WTC11 (cell line): ENCODE measurements around the gene LCNL1. TPM values are rescaled to one million over a fixed set of nuclear protein-coding genes. Genes with fewer than 3 reads are reported as not detected.

Experiments used
- ATAC-seq: fragments of 200-7000 bp; cut with Tn5 transposase; 2 replicates; pipeline ENCODE4 v1.10.0; 2021; ENCODE audit warnings: mild to moderate bottlenecking, moderate library complexity
- CTCF ChIA-PET: fragments of 300-600 bp; sonication (Branson Sonifier 250); formaldehyde crosslinking; loops from one replicate; lab custom pipeline; 2021; ENCODE audit warnings: antibody characterized with exemption; lab: Charles Lee
- POLR2A ChIA-PET: fragments of 350-600 bp; sonication (Branson Sonifier 250); formaldehyde crosslinking; loops from one replicate; lab custom pipeline; 2021; ENCODE audit warnings: antibody characterized with exemption; lab: Charles Lee
- DNase-seq: peaks from one replicate; pipeline ENCODE4 v3.0.0; 2021; ENCODE audit warnings: low spot score
- H3K27ac Mint-ChIP-seq: 2 replicates; pipeline ENCODE4 v1.8.0; 2021; ENCODE audit warnings: mixed read lengths
- H3K27me3 Mint-ChIP-seq: 2 replicates; pipeline ENCODE4 v1.8.0; 2021; ENCODE audit warnings: low read depth, mild to moderate bottlenecking, moderate library complexity, mixed read lengths
- H3K36me3 Mint-ChIP-seq: 2 replicates; pipeline ENCODE4 v1.8.0; 2021; ENCODE audit warnings: mixed read lengths
- H3K4me1 Mint-ChIP-seq: 2 replicates; pipeline ENCODE4 v1.8.0; 2022; ENCODE audit warnings: mixed read lengths
- H3K4me3 Mint-ChIP-seq: 2 replicates; pipeline ENCODE4 v1.8.0; 2021; ENCODE audit warnings: mild to moderate bottlenecking, moderate library complexity, mixed read lengths
- H3K9me3 Mint-ChIP-seq: 2 replicates; pipeline ENCODE4 v1.8.0; 2021; ENCODE audit warnings: mixed read lengths
- ATF1 ChIP-seq: sonication (generic); formaldehyde crosslinking; IDR thresholded peaks from 2 replicates; pipeline ENCODE4 v1.8.1; 2023; ENCODE audit warnings: mild to moderate bottlenecking, moderate library complexity, missing genetic modification reagents
- CBFB ChIP-seq: sonication (generic); formaldehyde crosslinking; IDR thresholded peaks from 2 replicates; pipeline ENCODE4 v1.8.1; 2022; ENCODE audit warnings: mild to moderate bottlenecking, low read depth, missing genetic modification reagents
- CREB1 ChIP-seq: sonication (generic); formaldehyde crosslinking; IDR thresholded peaks from 2 replicates; pipeline ENCODE4 v1.8.0; 2023; ENCODE audit warnings: mild to moderate bottlenecking, missing genetic modification reagents
- EMX1 ChIP-seq: fragments of 250-450 bp; sonication (Bioruptor Pico); IDR thresholded peaks from 2 replicates; pipeline ENCODE4 v1.8.0; 2021; ENCODE audit warnings: mild to moderate bottlenecking
- FOXK1 ChIP-seq: sonication (generic); formaldehyde crosslinking; IDR thresholded peaks from 2 replicates; pipeline ENCODE4 v1.8.0; 2022; ENCODE audit warnings: mild to moderate bottlenecking, moderate library complexity, missing genetic modification reagents
- NFYB ChIP-seq: sonication (generic); formaldehyde crosslinking; conservative IDR thresholded peaks from 2 replicates; pipeline ENCODE4 v1.8.0; 2022; ENCODE audit warnings: low read depth, missing genetic modification reagents
- NR1H2 ChIP-seq: sonication (generic); formaldehyde crosslinking; IDR thresholded peaks from 2 replicates; pipeline ENCODE4 v1.9.0; 2021; ENCODE audit warnings: mild to moderate bottlenecking, moderate library complexity, missing genetic modification reagents
- NR3C1 ChIP-seq: sonication (generic); formaldehyde crosslinking; conservative IDR thresholded peaks from 2 replicates; pipeline ENCODE4 v1.8.1; 2023; ENCODE audit warnings: low read depth, mild to moderate bottlenecking, missing genetic modification reagents
- TEAD1 ChIP-seq: sonication (generic); formaldehyde crosslinking; IDR thresholded peaks from 2 replicates; pipeline ENCODE4 v1.8.0; 2022; ENCODE audit warnings: mild to moderate bottlenecking, missing genetic modification reagents
- ZNF138 ChIP-seq: sonication (generic); formaldehyde crosslinking; conservative IDR thresholded peaks from 2 replicates; pipeline ENCODE4 v1.8.1; 2022; ENCODE audit warnings: mild to moderate bottlenecking, moderate library complexity, missing genetic modification reagents
- ZNF263 ChIP-seq: sonication (generic); formaldehyde crosslinking; IDR thresholded peaks from 2 replicates; pipeline ENCODE4 v1.8.1; 2022; ENCODE audit warnings: low read depth, mild to moderate bottlenecking, moderate library complexity, missing genetic modification reagents
- ZNF317 ChIP-seq: sonication (generic); formaldehyde crosslinking; IDR thresholded peaks from 2 replicates; pipeline ENCODE4 v1.8.1; 2023; ENCODE audit warnings: low read depth, mild to moderate bottlenecking, moderate library complexity, missing genetic modification reagents, borderline replicate concordance
- total RNA-seq: library from RNA; stranded (reverse); gene quantifications from 3 replicates; pipeline ENCODE4 v1.2.3, GENCODE V29; 2021
- TF ChIP-seq, protein P1 (sequence below): sonication (generic); formaldehyde crosslinking; IDR thresholded peaks from 2 replicates; pipeline ENCODE4 v1.8.1; 2022; ENCODE audit warnings: mild to moderate bottlenecking, missing genetic modification reagents, moderate library complexity, borderline replicate concordance
- TF ChIP-seq, protein P2 (sequence below): sonication (generic); formaldehyde crosslinking; IDR thresholded peaks from 2 replicates; pipeline ENCODE4 v1.8.1; 2022; ENCODE audit warnings: missing genetic modification reagents, borderline replicate concordance
- TF ChIP-seq, protein P3 (sequence below): sonication (generic); formaldehyde crosslinking; IDR thresholded peaks from 2 replicates; pipeline ENCODE4 v1.8.1; 2023; ENCODE audit warnings: mild to moderate bottlenecking, missing genetic modification reagents
- TF ChIP-seq, protein P4 (sequence below): sonication (generic); formaldehyde crosslinking; IDR thresholded peaks from 2 replicates; pipeline ENCODE4 v1.8.1; 2023; ENCODE audit warnings: mild to moderate bottlenecking, missing genetic modification reagents, moderate library complexity
- TF ChIP-seq, protein P5 (sequence below): sonication (generic); formaldehyde crosslinking; IDR thresholded peaks from 2 replicates; pipeline ENCODE4 v1.8.0; 2022; ENCODE audit warnings: mild to moderate bottlenecking, missing genetic modification reagents
- TF ChIP-seq, protein P6 (sequence below): sonication (generic); formaldehyde crosslinking; IDR thresholded peaks from 2 replicates; pipeline ENCODE4 v1.8.1; 2023; ENCODE audit warnings: mild to moderate bottlenecking, moderate library complexity, missing genetic modification reagents
- TF ChIP-seq, protein P7 (sequence below): sonication (generic); formaldehyde crosslinking; IDR thresholded peaks from 2 replicates; pipeline ENCODE4 v1.8.0; 2022; ENCODE audit warnings: mild to moderate bottlenecking, missing genetic modification reagents
- TF ChIP-seq, protein P8 (sequence below): sonication (generic); formaldehyde crosslinking; IDR thresholded peaks from 2 replicates; pipeline ENCODE4 v1.8.0; 2022; ENCODE audit warnings: mild to moderate bottlenecking, missing genetic modification reagents
- TF ChIP-seq, protein P9 (sequence below): sonication (generic); formaldehyde crosslinking; IDR thresholded peaks from 2 replicates; pipeline ENCODE4 v1.8.0; 2023; ENCODE audit warnings: missing genetic modification reagents
- TF ChIP-seq, protein P10 (sequence below): fragments of 250-450 bp; sonication (Bioruptor Pico); conservative IDR thresholded peaks from 2 replicates; pipeline ENCODE4 v1.9.0; 2021; ENCODE audit warnings: mild to moderate bottlenecking

LCNL1 gene
- total RNA-seq, 1 experiment from 2014 or later, result 0.50 TPM

DNA sequence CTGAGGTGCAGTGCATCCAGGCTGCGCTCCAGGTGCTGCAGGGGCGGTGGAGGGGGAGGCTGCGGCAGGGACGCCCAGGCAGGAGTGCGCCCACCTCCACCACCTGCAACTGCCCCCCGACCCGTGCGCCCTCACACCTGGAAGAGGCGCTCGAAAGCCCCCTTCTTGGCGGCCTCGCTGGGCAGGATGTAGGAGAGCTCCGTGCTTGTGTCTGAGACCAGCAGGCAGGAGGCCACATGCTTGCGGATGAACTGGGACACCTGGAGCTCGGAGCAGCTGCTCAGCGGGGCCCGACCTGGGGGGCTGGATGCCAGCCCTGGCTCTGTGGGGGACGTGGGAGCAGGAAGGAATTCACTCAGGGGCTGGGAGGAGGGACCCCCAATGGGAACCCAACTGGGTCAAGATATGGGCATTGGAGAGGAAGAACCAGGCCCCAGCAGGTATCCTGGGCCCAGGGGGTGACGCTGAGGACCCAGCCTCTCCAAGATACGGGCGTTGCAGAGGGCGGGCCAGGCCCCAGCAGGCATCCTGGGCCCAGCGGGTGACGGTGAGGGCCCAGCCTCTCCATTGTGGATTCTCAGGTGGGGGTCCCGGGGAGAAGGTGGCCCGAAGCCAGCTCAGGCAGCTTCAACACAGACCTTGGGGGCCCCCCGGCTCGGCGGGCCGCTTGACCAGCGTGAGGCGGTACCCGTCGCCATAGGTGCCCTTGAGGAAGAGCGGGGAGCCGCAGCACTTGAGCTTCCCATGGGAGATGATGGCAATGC lies 32.2 kb downstream of the LCNL1 start (continued):
- TF ChIP-seq NFYB, result no peak
- no peak for TF ChIP-seq NR1H2
- TF ChIP-seq, protein P1, sequence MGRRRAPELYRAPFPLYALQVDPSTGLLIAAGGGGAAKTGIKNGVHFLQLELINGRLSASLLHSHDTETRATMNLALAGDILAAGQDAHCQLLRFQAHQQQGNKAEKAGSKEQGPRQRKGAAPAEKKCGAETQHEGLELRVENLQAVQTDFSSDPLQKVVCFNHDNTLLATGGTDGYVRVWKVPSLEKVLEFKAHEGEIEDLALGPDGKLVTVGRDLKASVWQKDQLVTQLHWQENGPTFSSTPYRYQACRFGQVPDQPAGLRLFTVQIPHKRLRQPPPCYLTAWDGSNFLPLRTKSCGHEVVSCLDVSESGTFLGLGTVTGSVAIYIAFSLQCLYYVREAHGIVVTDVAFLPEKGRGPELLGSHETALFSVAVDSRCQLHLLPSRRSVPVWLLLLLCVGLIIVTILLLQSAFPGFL (CRISPR knock-in tag), result no peak
- no peak for TF ChIP-seq ZNF263 (CRISPR knock-in tag)
- TF ChIP-seq, protein P2, sequence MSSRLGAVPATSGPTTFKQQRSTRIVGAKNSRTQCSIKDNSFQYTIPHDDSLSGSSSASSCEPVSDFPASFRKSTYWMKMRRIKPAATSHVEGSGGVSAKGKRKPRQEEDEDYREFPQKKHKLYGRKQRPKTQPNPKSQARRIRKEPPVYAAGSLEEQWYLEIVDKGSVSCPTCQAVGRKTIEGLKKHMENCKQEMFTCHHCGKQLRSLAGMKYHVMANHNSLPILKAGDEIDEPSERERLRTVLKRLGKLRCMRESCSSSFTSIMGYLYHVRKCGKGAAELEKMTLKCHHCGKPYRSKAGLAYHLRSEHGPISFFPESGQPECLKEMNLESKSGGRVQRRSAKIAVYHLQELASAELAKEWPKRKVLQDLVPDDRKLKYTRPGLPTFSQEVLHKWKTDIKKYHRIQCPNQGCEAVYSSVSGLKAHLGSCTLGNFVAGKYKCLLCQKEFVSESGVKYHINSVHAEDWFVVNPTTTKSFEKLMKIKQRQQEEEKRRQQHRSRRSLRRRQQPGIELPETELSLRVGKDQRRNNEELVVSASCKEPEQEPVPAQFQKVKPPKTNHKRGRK (CRISPR knock-in tag), result no peak
- no peak for TF ChIP-seq CBFB (CRISPR knock-in tag)
- no peak for TF ChIP-seq ZNF317 (CRISPR knock-in tag)
- no peak for TF ChIP-seq ATF1 (CRISPR knock-in tag)
- TF ChIP-seq, protein P3, sequence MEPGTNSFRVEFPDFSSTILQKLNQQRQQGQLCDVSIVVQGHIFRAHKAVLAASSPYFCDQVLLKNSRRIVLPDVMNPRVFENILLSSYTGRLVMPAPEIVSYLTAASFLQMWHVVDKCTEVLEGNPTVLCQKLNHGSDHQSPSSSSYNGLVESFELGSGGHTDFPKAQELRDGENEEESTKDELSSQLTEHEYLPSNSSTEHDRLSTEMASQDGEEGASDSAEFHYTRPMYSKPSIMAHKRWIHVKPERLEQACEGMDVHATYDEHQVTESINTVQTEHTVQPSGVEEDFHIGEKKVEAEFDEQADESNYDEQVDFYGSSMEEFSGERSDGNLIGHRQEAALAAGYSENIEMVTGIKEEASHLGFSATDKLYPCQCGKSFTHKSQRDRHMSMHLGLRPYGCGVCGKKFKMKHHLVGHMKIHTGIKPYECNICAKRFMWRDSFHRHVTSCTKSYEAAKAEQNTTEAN, result no peak

DNA sequence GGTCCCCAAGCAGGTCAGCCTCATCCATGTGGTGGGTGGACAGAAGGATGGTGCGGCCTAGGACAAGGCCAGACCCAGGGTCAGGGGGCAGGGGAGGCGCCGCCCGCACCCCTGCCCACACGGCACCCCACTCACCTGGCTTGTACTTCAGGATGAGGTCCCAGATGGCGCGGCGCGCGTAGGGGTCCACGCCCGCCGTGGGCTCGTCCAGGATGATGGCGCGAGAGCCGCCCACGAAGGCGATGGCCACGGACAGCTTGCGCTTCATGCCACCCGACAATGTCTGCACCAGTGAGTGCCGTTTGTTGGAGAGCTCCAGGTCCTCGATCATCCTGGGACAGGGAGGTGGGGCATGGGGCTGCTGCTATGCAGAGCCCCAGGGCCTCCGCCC lies 32.7 kb downstream of the LCNL1 start:
- H3K27ac Mint-ChIP-seq, result no peak overlapping the region
- H3K36me3 Mint-ChIP-seq, result peaks cover 9% of the 10 kb centered on the region
- no peak for DNase-seq
- H3K27me3 Mint-ChIP-seq, result no peaks in the 10 kb centered on the region
- no peaks in the 10 kb centered on the region for H3K4me1 Mint-ChIP-seq
- CTCF ChIA-PET, result interaction anchor here (1.0 kb wide), 1 partner anchor 14 kb away, joined by 6 read pairs; no protein-coding TSS in a partner anchor
- no peak overlapping the region for H3K4me3 Mint-ChIP-seq
- POLR2A ChIA-PET, result no interaction called here
- no peaks in the 10 kb centered on the region for H3K9me3 Mint-ChIP-seq
- no peak for ATAC-seq
- TF ChIP-seq, protein P4, sequence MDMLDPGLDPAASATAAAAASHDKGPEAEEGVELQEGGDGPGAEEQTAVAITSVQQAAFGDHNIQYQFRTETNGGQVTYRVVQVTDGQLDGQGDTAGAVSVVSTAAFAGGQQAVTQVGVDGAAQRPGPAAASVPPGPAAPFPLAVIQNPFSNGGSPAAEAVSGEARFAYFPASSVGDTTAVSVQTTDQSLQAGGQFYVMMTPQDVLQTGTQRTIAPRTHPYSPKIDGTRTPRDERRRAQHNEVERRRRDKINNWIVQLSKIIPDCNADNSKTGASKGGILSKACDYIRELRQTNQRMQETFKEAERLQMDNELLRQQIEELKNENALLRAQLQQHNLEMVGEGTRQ (CRISPR knock-in tag), result no peak
- TF ChIP-seq NR3C1 (CRISPR knock-in tag), result no peak
- no peak for TF ChIP-seq FOXK1 (CRISPR knock-in tag)
- TF ChIP-seq TEAD1 (CRISPR knock-in tag), result no peak
- TF ChIP-seq, protein P5, sequence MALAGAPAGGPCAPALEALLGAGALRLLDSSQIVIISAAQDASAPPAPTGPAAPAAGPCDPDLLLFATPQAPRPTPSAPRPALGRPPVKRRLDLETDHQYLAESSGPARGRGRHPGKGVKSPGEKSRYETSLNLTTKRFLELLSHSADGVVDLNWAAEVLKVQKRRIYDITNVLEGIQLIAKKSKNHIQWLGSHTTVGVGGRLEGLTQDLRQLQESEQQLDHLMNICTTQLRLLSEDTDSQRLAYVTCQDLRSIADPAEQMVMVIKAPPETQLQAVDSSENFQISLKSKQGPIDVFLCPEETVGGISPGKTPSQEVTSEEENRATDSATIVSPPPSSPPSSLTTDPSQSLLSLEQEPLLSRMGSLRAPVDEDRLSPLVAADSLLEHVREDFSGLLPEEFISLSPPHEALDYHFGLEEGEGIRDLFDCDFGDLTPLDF, result no peak
- TF ChIP-seq ZNF138 (CRISPR knock-in tag), result no peak
- TF ChIP-seq, protein P6, sequence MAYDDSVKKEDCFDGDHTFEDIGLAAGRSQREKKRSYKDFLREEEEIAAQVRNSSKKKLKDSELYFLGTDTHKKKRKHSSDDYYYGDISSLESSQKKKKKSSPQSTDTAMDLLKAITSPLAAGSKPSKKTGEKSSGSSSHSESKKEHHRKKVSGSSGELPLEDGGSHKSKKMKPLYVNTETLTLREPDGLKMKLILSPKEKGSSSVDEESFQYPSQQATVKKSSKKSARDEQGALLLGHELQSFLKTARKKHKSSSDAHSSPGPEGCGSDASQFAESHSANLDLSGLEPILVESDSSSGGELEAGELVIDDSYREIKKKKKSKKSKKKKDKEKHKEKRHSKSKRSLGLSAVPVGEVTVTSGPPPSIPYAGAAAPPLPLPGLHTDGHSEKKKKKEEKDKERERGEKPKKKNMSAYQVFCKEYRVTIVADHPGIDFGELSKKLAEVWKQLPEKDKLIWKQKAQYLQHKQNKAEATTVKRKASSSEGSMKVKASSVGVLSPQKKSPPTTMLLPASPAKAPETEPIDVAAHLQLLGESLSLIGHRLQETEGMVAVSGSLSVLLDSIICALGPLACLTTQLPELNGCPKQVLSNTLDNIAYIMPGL (CRISPR knock-in tag), result no peak
- TF ChIP-seq, protein P7, sequence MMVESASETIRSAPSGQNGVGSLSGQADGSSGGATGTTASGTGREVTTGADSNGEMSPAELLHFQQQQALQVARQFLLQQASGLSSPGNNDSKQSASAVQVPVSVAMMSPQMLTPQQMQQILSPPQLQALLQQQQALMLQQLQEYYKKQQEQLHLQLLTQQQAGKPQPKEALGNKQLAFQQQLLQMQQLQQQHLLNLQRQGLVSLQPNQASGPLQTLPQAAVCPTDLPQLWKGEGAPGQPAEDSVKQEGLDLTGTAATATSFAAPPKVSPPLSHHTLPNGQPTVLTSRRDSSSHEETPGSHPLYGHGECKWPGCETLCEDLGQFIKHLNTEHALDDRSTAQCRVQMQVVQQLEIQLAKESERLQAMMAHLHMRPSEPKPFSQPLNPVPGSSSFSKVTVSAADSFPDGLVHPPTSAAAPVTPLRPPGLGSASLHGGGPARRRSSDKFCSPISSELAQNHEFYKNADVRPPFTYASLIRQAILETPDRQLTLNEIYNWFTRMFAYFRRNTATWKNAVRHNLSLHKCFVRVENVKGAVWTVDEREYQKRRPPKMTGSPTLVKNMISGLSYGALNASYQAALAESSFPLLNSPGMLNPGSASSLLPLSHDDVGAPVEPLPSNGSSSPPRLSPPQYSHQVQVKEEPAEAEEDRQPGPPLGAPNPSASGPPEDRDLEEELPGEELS (CRISPR knock-in tag), result no peak
- TF ChIP-seq, protein P8, sequence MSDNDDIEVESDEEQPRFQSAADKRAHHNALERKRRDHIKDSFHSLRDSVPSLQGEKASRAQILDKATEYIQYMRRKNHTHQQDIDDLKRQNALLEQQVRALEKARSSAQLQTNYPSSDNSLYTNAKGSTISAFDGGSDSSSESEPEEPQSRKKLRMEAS (CRISPR knock-in tag), result no peak
- TF ChIP-seq ZNF263 (CRISPR knock-in tag), result no peak
- TF ChIP-seq, protein P9, sequence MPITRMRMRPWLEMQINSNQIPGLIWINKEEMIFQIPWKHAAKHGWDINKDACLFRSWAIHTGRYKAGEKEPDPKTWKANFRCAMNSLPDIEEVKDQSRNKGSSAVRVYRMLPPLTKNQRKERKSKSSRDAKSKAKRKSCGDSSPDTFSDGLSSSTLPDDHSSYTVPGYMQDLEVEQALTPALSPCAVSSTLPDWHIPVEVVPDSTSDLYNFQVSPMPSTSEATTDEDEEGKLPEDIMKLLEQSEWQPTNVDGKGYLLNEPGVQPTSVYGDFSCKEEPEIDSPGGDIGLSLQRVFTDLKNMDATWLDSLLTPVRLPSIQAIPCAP (CRISPR knock-in tag), result no peak
- TF ChIP-seq EMX1, result no peak
- TF ChIP-seq, protein P10, sequence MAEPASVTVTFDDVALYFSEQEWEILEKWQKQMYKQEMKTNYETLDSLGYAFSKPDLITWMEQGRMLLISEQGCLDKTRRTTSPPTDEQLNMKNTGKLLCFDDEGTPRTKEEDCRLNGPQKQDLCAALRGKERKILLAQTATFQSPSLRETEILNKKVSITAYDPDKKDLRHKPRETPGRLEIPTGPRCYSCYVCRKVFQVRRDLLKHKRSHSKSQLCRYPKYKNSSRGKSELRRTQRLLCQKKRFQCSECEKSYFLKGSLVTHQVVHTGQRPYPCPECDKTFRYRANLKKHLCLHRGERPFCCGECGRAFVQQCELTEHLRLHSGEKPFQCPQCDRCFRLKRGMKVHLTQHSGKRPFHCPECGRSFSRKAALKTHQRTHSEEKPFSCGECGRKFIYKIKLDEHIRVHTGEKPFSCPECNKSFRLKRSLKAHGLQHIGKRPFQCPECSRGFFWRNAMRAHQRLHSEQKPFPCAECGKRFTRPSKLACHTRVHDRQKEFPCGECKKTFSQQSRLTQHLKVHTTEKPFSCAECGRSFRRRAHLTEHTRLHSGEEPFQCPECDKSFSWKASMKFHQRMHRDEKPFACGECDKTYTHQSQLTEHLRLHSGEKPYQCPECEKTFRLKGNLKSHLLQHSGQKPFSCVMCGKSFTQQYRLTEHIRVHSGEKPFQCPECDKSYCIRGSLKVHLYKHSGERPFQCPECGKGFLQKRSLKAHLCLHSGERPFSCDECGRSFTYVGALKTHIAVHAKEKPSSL (CRISPR knock-in tag), result no peak
- no peak for TF ChIP-seq CREB1
